ENCODE measurements around the gene FBXL7. TPM values are rescaled to one million over a fixed set of nuclear protein-coding genes. Genes with fewer than 3 reads are reported as not detected.

FBXL7 gene
- total RNA-seq, 1 donor from 2014 or later: 30.4 TPM

DNA sequence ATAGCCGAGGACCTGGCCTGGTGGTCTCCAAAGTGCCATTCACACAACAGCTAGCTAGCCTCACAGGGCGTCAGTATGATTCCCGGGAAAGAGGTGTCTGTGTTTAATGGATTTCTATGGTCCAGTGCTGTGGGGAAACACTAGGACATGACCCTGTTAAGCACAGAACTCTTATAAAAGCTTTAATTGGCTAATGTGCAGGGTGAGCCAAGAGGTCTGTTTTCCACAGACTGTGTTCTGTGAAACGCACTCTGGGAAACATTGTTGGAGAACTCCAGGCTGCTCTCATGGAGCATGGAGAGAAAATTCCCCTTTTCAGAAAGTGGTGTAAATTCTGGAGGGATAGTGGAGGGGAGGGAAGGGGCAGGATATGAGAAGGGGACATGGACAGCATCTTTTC is 331.4 kb downstream of the FBXL7 start:
- peaks cover 0 to 7% of the 10 kb centered on the region in 2 donors for H3K4me1 ChIP-seq
- no peaks in the 10 kb centered on the region for H3K36me3 ChIP-seq
- H3K27ac ChIP-seq: no peak overlapping the region
- TF ChIP-seq CTCF (IDR thresholded peaks at IDR 0.05): no peak
- H3K4me3 ChIP-seq: no peak overlapping the region
- intact Hi-C loops (cut with DNase I): loop anchor here (10.0 kb wide), 1 partner anchor 807 kb away; no protein-coding TSS in a partner anchor
- no peaks in the 10 kb centered on the region for H3K9me3 ChIP-seq
- DNase-seq (ENCODE audit: low spot score in 2 of 2): no peak
- no peaks in the 10 kb centered on the region for H3K27me3 ChIP-seq

- Histone ChIP-seq H3K4me1 (peaks cover 0 to 7% of the 10 kb centered on the region in 2 donors), H3K36me3 (no peaks in the 10 kb centered on the region), H3K27me3 (no peaks in the 10 kb centered on the region), H3K9me3 (no peaks in the 10 kb centered on the region), H3K27ac (no peak overlapping the region), H3K4me3 (no peak overlapping the region)
- DNase-seq (ENCODE audit: low spot score in 2 of 2): no peak
- intact Hi-C loops (cut with DNase I): loop anchor here (10.0 kb wide), 1 partner anchor 809 kb away; no protein-coding TSS in a partner anchor
- no peak for TF ChIP-seq CTCF (IDR thresholded peaks at IDR 0.05)
Observed at GRCh38 chr5:15833365-15833764, 333.4 kb downstream of the FBXL7 start.

GRCh38 chr5:15834596-15835245 is 334.7 kb downstream of the FBXL7 start:
- no peak for TF ChIP-seq CTCF (IDR thresholded peaks at IDR 0.05)
- Histone ChIP-seq H3K27ac (no peak overlapping the region), H3K36me3 (no peaks in the 10 kb centered on the region), H3K4me3 (no peak overlapping the region), H3K4me1 (peaks cover 0 to 7% of the 10 kb centered on the region in 2 donors), H3K27me3 (no peaks in the 10 kb centered on the region), H3K9me3 (no peaks in the 10 kb centered on the region)
- no peak for DNase-seq (ENCODE audit: low spot score in 2 of 2)
- intact Hi-C loops (cut with DNase I): loop anchor here (10.0 kb wide), 1 partner anchor 810 kb away; no protein-coding TSS in a partner anchor

DNA sequence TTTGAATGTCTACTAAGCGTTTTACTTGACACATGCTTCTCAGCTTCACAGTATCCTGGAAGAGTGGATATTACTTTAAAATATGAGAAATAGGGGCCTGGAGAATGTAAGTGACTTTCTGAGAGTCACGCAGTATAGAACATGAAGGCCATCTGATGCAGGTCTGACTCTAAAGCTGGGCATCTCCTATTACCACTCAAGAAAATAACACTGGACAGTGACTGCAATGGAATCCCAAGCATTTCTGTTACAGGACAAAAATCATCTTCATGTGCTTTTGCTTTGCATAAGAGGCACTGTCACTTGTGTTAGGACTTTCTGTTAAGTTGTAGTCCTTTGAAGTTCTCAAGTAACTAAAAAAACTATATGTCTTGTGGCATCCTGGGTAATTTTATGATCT is 335.5 kb downstream of the FBXL7 start:
- no peak for DNase-seq (ENCODE audit: low spot score in 2 of 2)
- peaks cover 0 to 7% of the 10 kb centered on the region in 2 donors for H3K4me1 ChIP-seq
- H3K27me3 ChIP-seq: no peaks in the 10 kb centered on the region
- no peak for TF ChIP-seq CTCF (IDR thresholded peaks at IDR 0.05)
- H3K9me3 ChIP-seq: no peaks in the 10 kb centered on the region
- no peaks in the 10 kb centered on the region for H3K36me3 ChIP-seq
- H3K4me3 ChIP-seq: no peak overlapping the region
- intact Hi-C loops (cut with DNase I): loop anchor here (10.0 kb wide), 1 partner anchor 811 kb away; no protein-coding TSS in a partner anchor
- H3K27ac ChIP-seq: no peak overlapping the region

DNA sequence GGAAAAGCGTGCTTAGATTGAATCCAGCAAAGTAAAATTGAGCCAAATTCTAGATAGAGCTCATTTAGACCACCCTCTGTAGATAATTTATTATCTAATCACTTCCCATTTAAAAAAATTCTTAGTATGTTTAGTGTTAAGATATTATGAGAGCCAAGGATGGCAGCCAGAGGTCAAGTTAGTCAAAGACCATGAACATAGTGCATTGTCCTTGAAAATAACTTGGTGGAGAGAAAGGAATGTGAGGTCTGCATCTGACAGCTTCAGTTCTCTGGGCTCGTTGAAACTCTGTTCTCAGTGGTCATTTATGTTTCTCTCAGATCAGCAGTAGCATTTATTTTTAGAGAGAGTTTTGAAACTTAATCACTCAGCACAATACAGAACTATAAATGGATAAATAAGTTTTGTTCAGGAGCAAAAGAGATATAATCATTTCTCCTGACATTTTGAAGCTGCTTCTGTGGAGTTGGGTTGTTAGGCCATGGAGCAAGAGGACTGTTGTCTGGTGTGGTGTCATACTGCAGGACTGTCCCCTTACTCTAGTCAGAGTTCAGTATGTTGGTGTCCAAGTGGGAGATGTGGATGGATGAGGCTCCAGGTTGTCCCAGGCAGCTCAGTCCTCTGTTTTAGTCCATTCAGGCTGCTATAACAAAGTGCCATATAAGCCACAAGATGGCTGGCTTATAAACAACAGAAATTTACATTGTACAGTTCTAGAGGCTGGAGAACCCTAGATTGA is 337.7 kb downstream of the FBXL7 start:
- intact Hi-C loops (cut with DNase I): loop anchor here (10.0 kb wide), 1 partner anchor 813 kb away; no protein-coding TSS in a partner anchor
- Histone ChIP-seq H3K27me3 (no peaks in the 10 kb centered on the region), H3K4me1 (peaks cover 0 to 7% of the 10 kb centered on the region in 2 donors), H3K4me3 (no peak overlapping the region), H3K27ac (no peak overlapping the region), H3K9me3 (no peaks in the 10 kb centered on the region), H3K36me3 (no peaks in the 10 kb centered on the region)
- TF ChIP-seq CTCF (IDR thresholded peaks at IDR 0.05): no peak
- DNase-seq (ENCODE audit: low spot score in 2 of 2): no peak

Measured in ascending aorta (tissue), 2 donors.